ENCODE results near the gene OPN1MW.
"Not testable (repeated sequence)": the region's sequence is repeated elsewhere in the genome, so short reads cannot be mapped to it uniquely, and the experiment has no call there.

Gene OPN1MW

DNA sequence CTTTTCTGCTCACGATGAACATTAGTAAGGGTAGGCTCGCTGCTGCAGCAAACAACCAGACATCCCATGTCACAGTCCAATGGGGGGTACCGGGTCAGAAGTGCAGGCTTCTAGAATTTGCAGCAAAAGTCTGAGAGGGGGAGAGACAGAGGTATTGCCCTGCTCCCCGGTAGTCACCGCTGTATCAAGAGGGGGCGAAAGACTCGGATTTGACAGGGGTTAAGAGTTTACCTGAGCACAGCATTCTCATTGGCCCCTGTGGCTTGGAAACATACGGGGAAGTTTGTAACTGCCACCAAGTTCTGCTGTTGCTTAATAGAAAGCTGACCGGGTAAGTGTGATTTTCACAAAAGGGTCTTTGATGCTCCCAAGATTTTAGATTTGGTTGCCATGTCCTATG, 28.7 kb downstream of the OPN1MW start:
- not testable (repeated sequence) for DNase-seq (ENCODE audit: low read depth in 2 of 2)

- not testable (repeated sequence) for DNase-seq (ENCODE audit: low read depth in 2 of 2)
Observed at GRCh38 chrX:154211499-154211898, 29.1 kb downstream of the OPN1MW start.

GRCh38 chrX:154219456-154219855, 37.1 kb downstream of the OPN1MW start, which contains the start of gene OPN1MW2:
Gene OPN1MW2, plus strand, starts transcription at chrX:154219756. Its CDS starts 60 bp downstream, at chrX:154219816.
- not testable (repeated sequence) for DNase-seq (ENCODE audit: low read depth in 2 of 2)

DNA sequence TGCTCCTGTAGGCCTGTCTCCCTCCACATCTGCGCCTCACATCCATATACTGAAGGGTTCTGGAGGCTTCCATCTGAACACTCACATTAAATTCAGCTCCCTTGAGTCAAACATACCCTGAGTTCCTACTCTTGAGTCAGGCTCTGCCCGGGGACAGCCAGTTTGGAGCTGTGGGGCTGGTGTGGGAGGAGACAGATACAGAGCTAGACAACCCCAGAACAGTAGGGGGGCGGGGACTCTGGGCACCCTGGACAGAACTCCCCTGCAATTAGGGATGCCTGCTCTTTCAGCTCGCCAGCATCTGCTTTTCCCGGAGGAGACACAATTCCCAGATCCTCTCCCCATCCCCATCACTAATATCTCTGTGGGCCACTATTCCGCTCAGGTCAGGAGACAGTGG, 42.9 kb downstream of the OPN1MW start:
- DNase-seq (ENCODE audit: low read depth in 2 of 2) = not testable (repeated sequence)

GRCh38 chrX:154226706-154227105, 44.3 kb downstream of the OPN1MW start:
- not testable (repeated sequence) for DNase-seq (ENCODE audit: low read depth in 2 of 2)

DNA sequence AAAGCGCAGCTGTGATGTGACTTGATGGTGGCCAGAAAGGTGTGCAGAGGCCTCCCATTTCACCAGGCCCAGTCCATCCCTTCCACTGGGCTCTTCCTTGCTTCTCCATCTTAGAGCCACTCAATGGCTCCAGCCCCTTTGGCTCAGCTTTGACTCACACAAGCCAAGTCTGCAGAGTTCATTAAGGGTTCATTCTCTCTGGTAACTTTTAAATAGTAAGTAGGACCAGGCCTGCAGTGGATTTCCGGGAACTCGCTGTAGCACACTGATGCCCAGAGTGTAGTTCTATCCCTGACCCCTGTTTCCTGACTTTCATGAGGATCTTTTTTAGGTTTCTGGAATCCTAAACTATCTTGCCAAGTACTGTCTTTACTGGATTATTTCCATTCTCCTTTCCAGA, 49.0 kb downstream of the OPN1MW start:
- not testable (repeated sequence) for DNase-seq (ENCODE audit: low read depth in 2 of 2)

DNA sequence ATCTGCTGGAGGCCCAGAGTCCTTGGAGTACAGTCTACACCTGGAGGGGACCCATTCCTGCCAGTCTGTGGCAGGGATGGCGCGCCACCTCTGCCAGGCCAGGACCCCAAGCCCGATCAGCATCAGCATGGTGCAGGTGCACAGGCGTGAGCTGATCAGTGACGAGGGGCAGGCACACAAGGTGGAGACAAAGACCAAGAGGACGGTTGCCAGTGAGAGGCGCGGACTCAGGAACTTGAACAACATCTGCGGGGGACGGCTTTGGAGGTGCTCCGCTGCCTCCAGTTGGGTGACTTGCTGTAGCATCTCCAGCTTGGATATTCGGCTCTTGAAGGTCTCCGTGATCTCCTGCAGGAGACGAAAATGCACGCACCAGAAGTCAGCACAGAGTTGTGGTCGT, 51.2 kb downstream of the OPN1MW start:
- DNase-seq (ENCODE audit: low read depth in 2 of 2) = not testable (repeated sequence)

DNA sequence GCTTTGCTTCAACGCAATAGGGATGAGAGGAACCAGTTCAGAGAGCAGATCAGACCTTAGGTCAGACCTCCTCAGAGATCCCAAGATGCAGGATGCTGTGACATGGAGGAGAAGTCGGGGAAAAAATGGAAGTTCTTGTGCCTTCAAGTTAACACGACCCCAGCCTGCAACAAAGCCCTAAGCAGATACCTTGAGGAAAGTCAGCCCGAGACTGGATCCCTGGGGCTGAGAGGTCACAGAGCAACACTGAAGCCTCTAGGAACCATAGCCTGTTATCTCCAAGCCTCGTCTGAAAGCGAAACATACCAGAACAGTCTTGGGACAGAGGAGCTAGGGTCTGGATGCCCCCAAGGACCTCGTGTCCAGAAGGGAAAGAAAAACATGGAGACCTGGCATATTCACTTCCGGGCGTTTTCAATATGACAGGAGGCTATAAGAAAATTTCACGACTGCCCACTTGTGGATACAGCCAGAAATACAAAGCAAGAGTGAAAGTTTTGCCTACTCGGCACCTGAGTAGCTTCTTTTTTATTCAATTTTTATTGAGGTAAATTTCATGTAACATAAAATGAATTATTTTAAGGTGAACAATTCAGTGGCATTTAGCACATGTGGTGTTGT, 56.7 kb downstream of the OPN1MW start:
- not testable (repeated sequence) for DNase-seq (ENCODE audit: low read depth in 2 of 2)

DNA sequence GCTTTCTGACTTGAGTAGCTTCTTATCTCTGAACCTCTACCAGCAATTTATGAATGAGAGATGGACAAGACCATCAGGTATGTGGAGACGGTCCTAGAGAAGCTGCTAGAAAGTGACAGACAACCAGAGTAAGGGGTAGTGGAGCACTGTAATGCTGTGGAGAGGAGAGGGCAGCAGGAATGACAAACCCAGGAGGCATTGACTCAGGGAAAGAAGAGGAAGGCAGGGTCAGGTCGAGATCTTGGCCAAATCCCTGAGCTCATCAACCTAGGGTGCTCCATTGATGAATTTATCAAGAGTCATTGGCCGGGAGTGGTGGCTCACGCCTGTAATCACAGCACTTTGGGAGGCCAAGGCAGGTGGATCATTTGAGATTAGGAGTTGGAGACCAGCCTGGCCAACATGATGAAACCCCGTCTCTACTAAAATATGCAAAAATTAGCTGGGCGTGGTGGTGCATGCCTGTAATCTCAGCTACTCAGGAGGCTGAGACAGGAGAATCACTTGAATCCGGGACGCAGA, 57.6 kb downstream of the OPN1MW start:
- DNase-seq (ENCODE audit: low read depth in 2 of 2) = not testable (repeated sequence)

All from stimulated activated CD8-positive, alpha-beta memory T cell treated with anti-CD3 and anti-CD28 coated beads, Interleukin-7, amount 100 ng/mL, for 4 hours (primary cell).